GM18858 (cell line): ENCODE results near the gene TTLL5.

Experiments used
- ATAC-seq: cut with Tn5 transposase; IDR thresholded peaks from one replicate; pipeline ENCODE4 v1.9.1; 2021; ENCODE audit not compliant: unreplicated experiment

Gene TTLL5

GRCh38 chr14:75734854-75735253 lies 73.8 kb downstream of the TTLL5 start:
- ATAC-seq: no peak

GRCh38 chr14:75736845-75737485 lies 75.9 kb downstream of the TTLL5 start:
- no peak for ATAC-seq

- ATAC-seq: no peak
These were observed 77.1 kb downstream of the TTLL5 start for GRCh38 chr14:75738192-75738591.

GRCh38 chr14:75742867-75743266 lies 81.8 kb downstream of the TTLL5 start:
- no peak for ATAC-seq

- no peak for ATAC-seq
These were observed 86.9 kb downstream of the TTLL5 start for GRCh38 chr14:75747899-75748298.

GRCh38 chr14:75748336-75748735 lies 87.3 kb downstream of the TTLL5 start:
- no peak for ATAC-seq

- ATAC-seq: no peak
These were observed 90.2 kb downstream of the TTLL5 start for GRCh38 chr14:75751296-75751695.

GRCh38 chr14:75752086-75752485 lies 91.0 kb downstream of the TTLL5 start:
- no peak for ATAC-seq

GRCh38 chr14:75752907-75753594 lies 92.0 kb downstream of the TTLL5 start:
- ATAC-seq: no peak

- no peak for ATAC-seq
These were observed 92.7 kb downstream of the TTLL5 start for GRCh38 chr14:75753696-75754095.

- no peak for ATAC-seq
These were observed 96.8 kb downstream of the TTLL5 start for GRCh38 chr14:75757644-75758402.

- no peak for ATAC-seq
These were observed 103.0 kb downstream of the TTLL5 start for GRCh38 chr14:75764020-75764419.

GRCh38 chr14:75769047-75769685 lies 108.1 kb downstream of the TTLL5 start:
- no peak for ATAC-seq

GRCh38 chr14:75770635-75771034 lies 109.6 kb downstream of the TTLL5 start:
- ATAC-seq: no peak

- no peak for ATAC-seq
These were observed 110.5 kb downstream of the TTLL5 start for GRCh38 chr14:75771595-75771994.

- ATAC-seq: no peak
These were observed 112.0 kb downstream of the TTLL5 start for GRCh38 chr14:75773046-75773445.

- no peak for ATAC-seq
These were observed 120.0 kb downstream of the TTLL5 start for GRCh38 chr14:75781096-75781495.

- ATAC-seq: no peak
These were observed 122.1 kb downstream of the TTLL5 start for GRCh38 chr14:75783184-75783583.

GRCh38 chr14:75783602-75784313 lies 122.7 kb downstream of the TTLL5 start:
- ATAC-seq: no peak

- ATAC-seq: no peak
These were observed 123.3 kb downstream of the TTLL5 start for GRCh38 chr14:75784314-75784686.

- no peak for ATAC-seq
These were observed 132.8 kb downstream of the TTLL5 start for GRCh38 chr14:75793806-75794205.
